GM12878 (cell line): ENCODE data around the gene CAPN8. TPM values are rescaled to one million over a fixed set of nuclear protein-coding genes. Genes with fewer than 3 reads are reported as not detected.

ENCODE experiments used
- ATAC-seq: fragments of 200-7000 bp; cut with Tn5 transposase; 3 replicates; pipeline ENCODE4 v1.9.1; 2020; ENCODE audit warnings: mild to moderate bottlenecking, moderate library complexity
- BruUV-seq: library from RNA; stranded (reverse); fragments of 400-500 nt; replicated peaks from 2 replicates; lab custom pipeline; 2021; lab: Mats Ljungman, UMichigan
- CTCF ChIA-PET: fragments of 300-600 bp; sonication (Branson Sonifier 250); formaldehyde crosslinking; extraction: SDS; loops from one replicate; lab custom pipeline; 2021; ENCODE audit warnings: inconsistent platforms; lab: Yijun Ruan, JAX
- POLR2A ChIA-PET: fragments of 350-600 bp; formaldehyde crosslinking; extraction: SDS; loops from one replicate; lab custom pipeline; 2021; ENCODE audit warnings: inconsistent platforms; lab: Charles Lee
- RAD21 ChIA-PET: fragments of 300-600 bp; sonication (Branson Sonifier 250); formaldehyde crosslinking; loops from one replicate; lab custom pipeline; 2023; ENCODE audit warnings: antibody characterized with exemption; ENCODE audit not compliant: unreplicated experiment; lab: Charles Lee
- SMC1A ChIA-PET: fragments of 300-600 bp; sonication (Branson Sonifier 250); formaldehyde crosslinking; loops from one replicate; lab custom pipeline; 2023; ENCODE audit not compliant: unreplicated experiment, uncharacterized antibody; lab: Charles Lee
- DNase-seq: peaks from one replicate; pipeline ENCODE4 v3.0.0-alpha.2; 2011; ENCODE audit warnings: low read depth, low spot score
- FAIRE-seq: peaks from 3 replicates; lab custom pipeline; 2011; peaks lifted over from hg19 to GRCh38; lab: Jason Lieb, UNC
- H2AFZ ChIP-seq: 2 replicates; pipeline ENCODE4 v1.6.0; 2011; ENCODE audit warnings: low read depth, low read length, control low read depth; ENCODE audit not compliant: control insufficient read depth
- H3K27ac ChIP-seq: 2 replicates; pipeline ENCODE4 v1.5.1; 2011; ENCODE audit warnings: control low read depth; ENCODE audit not compliant: control insufficient read depth, insufficient read depth
- H3K27me3 ChIP-seq, 2 experiments: replicated peaks in 1 of 2; 2 replicates each; pipeline versions ENCODE4 v1.6.0 to v1.6.1; 2011; ENCODE audit warnings: low read length in 1 of 2; ENCODE audit not compliant: control insufficient read depth in 2 of 2, insufficient read depth in 2 of 2
- H3K36me3 ChIP-seq, 2 experiments: 2 replicates each; pipeline ENCODE4 v1.5.1; 2011; ENCODE audit warnings: low read length in 1 of 2; ENCODE audit not compliant: control insufficient read depth in 2 of 2, insufficient read depth in 2 of 2
- H3K4me1 ChIP-seq: 2 replicates; pipeline ENCODE4 v1.6.1; 2011; ENCODE audit warnings: mild to moderate bottlenecking, low read length, moderate library complexity, mixed read lengths; ENCODE audit not compliant: control insufficient read depth, insufficient read depth
- H3K4me2 ChIP-seq: 2 replicates; pipeline ENCODE4 v1.6.0; 2011; ENCODE audit warnings: control low read depth; ENCODE audit not compliant: control insufficient read depth, insufficient read depth
- H3K4me3 ChIP-seq: fragments of 200-600 bp; sonication (generic); 2 replicates; pipeline ENCODE4 v1.5.1; 2016
- H3K79me2 ChIP-seq: 2 replicates; pipeline ENCODE4 v1.6.0; 2011; ENCODE audit warnings: low read length; ENCODE audit not compliant: control insufficient read depth, insufficient read depth
- H3K9ac ChIP-seq: 2 replicates; pipeline ENCODE4 v1.8.0; 2011; ENCODE audit warnings: low read length, control low read depth, mixed read lengths; ENCODE audit not compliant: control insufficient read depth, insufficient read depth
- H3K9me3 ChIP-seq: replicated peaks from 3 replicates; pipeline ENCODE4 v1.5.1; 2011; ENCODE audit warnings: mild to moderate bottlenecking, low read length; ENCODE audit not compliant: control insufficient read depth, insufficient read depth
- H4K20me1 ChIP-seq: 2 replicates; pipeline ENCODE4 v1.6.0; 2011; ENCODE audit not compliant: control insufficient read depth, insufficient read depth
- CHD2 ChIP-seq: IDR thresholded peaks from 2 replicates; pipeline ENCODE4 v1.6.1; 2011; ENCODE audit warnings: low read depth, low read length, improper control_type of control experiment, borderline replicate concordance
- DPF2 ChIP-seq: fragments of 450-650 bp; IDR thresholded peaks from 2 replicates; pipeline ENCODE4 v1.6.1; 2017; ENCODE audit warnings: mild to moderate bottlenecking
- MTA2 ChIP-seq: fragments of 450-650 bp; IDR thresholded peaks from 2 replicates; pipeline ENCODE4 v1.6.1; 2016; ENCODE audit warnings: low read depth, mild to moderate bottlenecking, moderate library complexity
- SKIL ChIP-seq: fragments of 450-650 bp; IDR thresholded peaks from 2 replicates; pipeline ENCODE4 v1.6.1; 2017; ENCODE audit warnings: mild to moderate bottlenecking, low read depth, inconsistent platforms; ENCODE audit not compliant: poor library complexity, severe bottlenecking
- SPI1 ChIP-seq: IDR thresholded peaks from 2 replicates; pipeline ENCODE4 v1.6.1; 2011; ENCODE audit warnings: low read depth, mild to moderate bottlenecking, low read length, moderate library complexity, borderline replicate concordance; ENCODE audit not compliant: insufficient read depth
- TAF1 ChIP-seq: IDR thresholded peaks from 2 replicates; pipeline ENCODE4 v1.6.1; 2011; ENCODE audit warnings: mild to moderate bottlenecking, low read depth, low read length, borderline replicate concordance
- TCF12 ChIP-seq: IDR thresholded peaks from 2 replicates; pipeline ENCODE4 v1.6.1; 2011; ENCODE audit warnings: low read depth, mild to moderate bottlenecking, low read length
- USF2 ChIP-seq: IDR thresholded peaks from 2 replicates; pipeline ENCODE4 v1.6.1; 2011; ENCODE audit warnings: low read depth, low read length, improper control_type of control experiment, borderline replicate concordance
- ZNF384 ChIP-seq: IDR thresholded peaks from 2 replicates; pipeline ENCODE4 v1.6.1; 2012; ENCODE audit warnings: low read depth, mild to moderate bottlenecking, low read length, improper control_type of control experiment, borderline replicate concordance
- WGBS: methylation state at CpG from one replicate; pipeline ENCODE4 v1.1.6; 2016; ENCODE audit warnings: low lambda C conversion rate; ENCODE audit not compliant: insufficient replicate concordance, insufficient coverage; ENCODE audit errors: missing lambda C conversion rate; 5-methylcytosine and 5-hydroxymethylcytosine counted together
- in situ Hi-C: fragments of 300-500 bp; cut with MboI; formaldehyde crosslinking; loops from 9 replicates; pipeline ENCODE4 v1.14.3; 2018; ENCODE audit warnings: mixed read lengths
- intact Hi-C: fragments of 100-400 bp; cut with micrococcal nuclease; formaldehyde crosslinking; loops from one replicate; pipeline ENCODE4 v1.14.2; 2022; ENCODE audit not compliant: unreplicated experiment
- polyA plus RNA-seq, 11 experiments: library from polyadenylated mRNA; depleted of rRNA in 4 of 11; unstranded in 6 of 11; stranded (reverse) in 5 of 11; fragments of >200 nt; fragmentation: Nextera tagmentation in 4 of 11; fragmentation: Illumina TruSeq in 1 of 11; extraction: Ambion mirVana in 4 of 11; extraction: Trizol in 1 of 11; gene quantifications; 1 replicate in 1 of 11; 2 replicates in 10 of 11; pipeline versions ENCODE4 v1.2.1 to v1.2.3, GENCODE V29; 2011 to 2016; ENCODE audit warnings: inconsistent platforms in 2 of 11, missing spikeins in 2 of 11, low read depth in 1 of 11
- total RNA-seq, 4 experiments: library from RNA; depleted of rRNA in 3 of 4; stranded (reverse); fragments of >200 nt in 3 of 4; fragmentation: Illumina TruSeq in 1 of 4; extraction: Trizol in 1 of 4; gene quantifications; 2 replicates each; pipeline versions ENCODE4 v1.2.1 to v1.2.3, GENCODE V29; 2013 to 2021

The CAPN8 gene
- total and polyA plus RNA-seq, 10 of the 15 experiments (the other 5 are each of a cell fraction or from before 2014, with no cell fraction given) = 6.4 to 30.7 (median 12.3) TPM

DNA sequence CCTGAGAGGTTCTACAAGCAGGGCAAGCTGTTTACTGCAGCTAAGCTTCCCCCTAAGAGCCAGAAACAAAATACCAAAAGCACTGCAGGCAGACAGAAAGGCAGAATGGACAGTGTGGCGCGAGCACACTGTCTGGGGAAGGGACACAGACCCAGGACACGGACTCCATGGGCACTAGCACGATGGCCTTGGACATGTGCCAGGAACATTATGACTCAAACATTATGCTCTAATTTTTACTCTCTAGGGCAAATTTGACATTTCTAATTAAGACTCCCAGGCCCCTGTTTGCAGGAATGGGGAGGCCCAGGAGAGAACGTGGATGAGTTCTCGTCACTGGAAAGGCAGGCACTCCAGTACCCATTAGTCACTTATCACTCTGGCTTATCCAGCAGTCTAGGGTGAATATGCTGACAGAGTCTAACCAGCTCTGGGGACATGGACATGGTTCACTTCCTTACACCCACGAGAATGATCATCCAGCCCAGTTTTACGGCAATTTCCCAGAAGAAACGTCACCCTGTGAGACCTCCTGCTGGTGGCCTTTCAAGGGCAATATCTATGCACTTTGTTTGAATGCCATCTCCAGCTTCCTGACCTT is 45.1 kb downstream of the CAPN8 start:
- in situ Hi-C loops = no loop called here
- 58% methylated on average over 9 of the region's 9 CpGs for WGBS
- ATAC-seq (peak; percentile 29), FAIRE-seq (no peak), DNase-seq (no peak)
- RAD21 ChIA-PET = interaction anchor here (0.9 to 2.2 kb wide), 6 partner anchors 8 to 70 kb away, joined by 3 to 11 read pairs (median 5); no protein-coding TSS in a partner anchor
- no peak overlapping the region for H3K4me3 ChIP-seq
- H3K4me2 ChIP-seq = no peak overlapping the region
- intact Hi-C loops = no loop called here
- POLR2A ChIA-PET = interaction anchor here (0.7 to 1.9 kb wide), 2 partner anchors 47 to 64 kb away, joined by 3 to 5 read pairs; no protein-coding TSS in a partner anchor
- TF ChIP-seq TCF12 = no peak
- TF ChIP-seq DPF2 = 0 out of 2 replicates have a peak, but pooled peaks have one; percentile 19
- no peak for TF ChIP-seq TAF1
- SMC1A ChIA-PET = interaction anchor here (1.0 to 3.8 kb wide), 6 partner anchors 10 to 91 kb away, joined by 3 to 22 read pairs (median 4); no protein-coding TSS in a partner anchor
- no peak overlapping the region for H2AFZ ChIP-seq
- no peaks in the 10 kb centered on the region for H3K9me3 ChIP-seq
- CTCF ChIA-PET = interaction anchor here (0.7 to 10.0 kb wide), 8 partner anchors 8 to 89 kb away, joined by 3 to 87 read pairs (median 8); no protein-coding TSS in a partner anchor
- no peak overlapping the region for H3K27ac ChIP-seq
- no peaks in the 10 kb centered on the region for H3K79me2 ChIP-seq
- H3K27me3 ChIP-seq = 0 out of 4 replicates have a peak, but pooled peaks cover 0 to 3% of the 10 kb centered on the region in 2 experiments
- no peak overlapping the region for H3K9ac ChIP-seq
- no TSS peak for BruUV-seq
- no peaks in the 10 kb centered on the region for H3K36me3 ChIP-seq
- H3K4me1 ChIP-seq = peaks cover 5% of the 10 kb centered on the region; the same call in 1 of the 2 replicates
- H4K20me1 ChIP-seq = no peaks in the 10 kb centered on the region; the same call in 1 of the 2 replicates

GRCh38 chr1:223618680-223619079 is 46.8 kb downstream of the CAPN8 start:
- WGBS = 17% methylated on average over 5 of the region's 5 CpGs
- DNase-seq = no peak
- peaks cover 5% of the 10 kb centered on the region; the same call in 1 of the 2 replicates for H3K4me1 ChIP-seq
- H3K27me3 ChIP-seq = 0 out of 4 replicates have a peak, but pooled peaks cover 0 to 3% of the 10 kb centered on the region in 2 experiments
- no peaks in the 10 kb centered on the region for H3K79me2 ChIP-seq
- FAIRE-seq = no peak
- no peaks in the 10 kb centered on the region for H3K36me3 ChIP-seq
- ChIA-PET POLR2A (interaction anchor here (0.6 kb wide), 1 partner anchor 203 kb away, joined by 8 read pairs; no protein-coding TSS in a partner anchor), CTCF (interaction anchor here (0.9 to 10.0 kb wide), 6 partner anchors 9 to 87 kb away, joined by 4 to 87 read pairs (median 8); no protein-coding TSS in a partner anchor), RAD21 (interaction anchor here (0.8 to 1.5 kb wide), 3 partner anchors 10 to 86 kb away, joined by 3 read pairs; no protein-coding TSS in a partner anchor), SMC1A (interaction anchor here (1.5 to 1.9 kb wide), 2 partner anchors 65 to 67 kb away, joined by 4 to 5 read pairs; no protein-coding TSS in a partner anchor)
- no peak overlapping the region for H3K9ac ChIP-seq
- TF ChIP-seq ZNF384 (no peak), CHD2 (no peak), MTA2 (no peak), USF2 (no peak), SPI1 (no peak), SKIL (no peak)
- in situ Hi-C loops = no loop called here
- no TSS peak for BruUV-seq
- H3K27ac ChIP-seq = no peak overlapping the region
- intact Hi-C loops = no loop called here
- H2AFZ ChIP-seq = no peak overlapping the region
- no peaks in the 10 kb centered on the region; the same call in 1 of the 2 replicates for H4K20me1 ChIP-seq
- H3K4me3 ChIP-seq = no peak overlapping the region
- H3K4me2 ChIP-seq = no peak overlapping the region
- ATAC-seq = no peak
- H3K9me3 ChIP-seq = no peaks in the 10 kb centered on the region
